ENCODE results near the gene AK5.
"Not testable (repeated sequence)": the region's sequence is repeated elsewhere in the genome, so short reads cannot be mapped to it uniquely, and the experiment has no call there.

The AK5 gene

DNA sequence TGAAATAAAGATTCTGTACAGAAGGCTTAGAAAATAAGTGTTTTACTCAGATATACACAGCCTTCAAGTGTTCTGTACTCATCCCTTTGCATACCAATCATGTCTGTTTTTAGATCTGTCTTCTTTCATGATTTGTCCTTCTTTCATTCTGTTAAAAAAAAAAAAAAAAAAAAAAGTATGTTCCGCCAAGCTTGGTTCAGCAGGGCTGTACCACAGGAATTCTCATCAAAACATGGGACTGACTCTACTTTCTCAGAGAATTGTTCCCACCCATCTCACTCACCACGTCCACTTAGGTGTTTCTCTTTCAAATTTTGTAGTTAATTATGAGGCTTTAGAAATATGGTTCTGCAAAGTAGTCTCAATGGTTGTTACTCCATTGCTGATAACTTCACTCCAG is 119.0 kb downstream of the AK5 start:
- DNase-seq (ENCODE audit: low read depth in 2 of 2) = no peak

DNA sequence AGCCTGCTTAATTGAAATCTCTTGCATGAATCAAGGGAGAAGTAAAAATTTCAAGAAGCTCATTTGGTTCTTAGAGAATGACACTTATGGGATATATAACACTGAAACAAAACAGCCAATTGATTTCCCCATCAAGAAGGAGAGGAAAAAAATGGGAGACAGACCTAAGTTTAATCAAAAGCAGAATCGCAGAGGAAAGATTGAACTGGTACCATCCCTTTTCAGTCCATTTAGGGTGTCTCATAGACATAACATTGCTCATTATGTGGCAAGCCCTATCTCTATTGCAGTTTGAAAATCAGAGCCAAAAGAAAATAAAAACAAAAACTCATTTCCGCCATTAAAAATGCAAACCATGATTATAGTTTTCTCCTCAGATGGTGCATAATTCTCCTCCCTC is 119.6 kb downstream of the AK5 start:
- no peak for DNase-seq (ENCODE audit: low read depth in 2 of 2)

DNA sequence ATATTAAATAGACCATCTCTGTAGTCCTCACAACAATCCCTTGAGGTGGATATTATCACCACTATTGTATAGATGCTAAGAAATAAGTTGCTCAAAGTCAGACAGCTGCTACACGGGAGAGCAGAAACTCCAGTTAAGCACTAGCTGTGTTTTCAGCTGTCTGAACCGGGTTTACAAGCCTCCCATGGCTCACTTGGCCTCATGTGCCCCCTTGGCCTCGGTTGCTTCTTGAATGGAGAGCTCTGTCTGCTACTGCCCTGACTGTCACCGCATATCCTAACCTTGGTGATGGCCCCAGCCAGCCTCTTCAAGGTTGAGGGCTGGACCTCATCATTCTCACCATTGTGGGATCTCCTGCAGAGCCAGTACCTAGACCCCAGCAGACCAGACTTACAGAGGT is 123.4 kb downstream of the AK5 start:
- no peak for DNase-seq (ENCODE audit: low read depth in 2 of 2)

GRCh38 chr1:77406661-77407060 is 124.8 kb downstream of the AK5 start:
- DNase-seq (ENCODE audit: low read depth in 2 of 2) = no peak

GRCh38 chr1:77407738-77408375 is 126.0 kb downstream of the AK5 start:
- no peak for DNase-seq (ENCODE audit: low read depth in 2 of 2)

- DNase-seq (ENCODE audit: low read depth in 2 of 2) = not testable (repeated sequence)
Observed at GRCh38 chr1:77408933-77409332, 127.1 kb downstream of the AK5 start.

DNA sequence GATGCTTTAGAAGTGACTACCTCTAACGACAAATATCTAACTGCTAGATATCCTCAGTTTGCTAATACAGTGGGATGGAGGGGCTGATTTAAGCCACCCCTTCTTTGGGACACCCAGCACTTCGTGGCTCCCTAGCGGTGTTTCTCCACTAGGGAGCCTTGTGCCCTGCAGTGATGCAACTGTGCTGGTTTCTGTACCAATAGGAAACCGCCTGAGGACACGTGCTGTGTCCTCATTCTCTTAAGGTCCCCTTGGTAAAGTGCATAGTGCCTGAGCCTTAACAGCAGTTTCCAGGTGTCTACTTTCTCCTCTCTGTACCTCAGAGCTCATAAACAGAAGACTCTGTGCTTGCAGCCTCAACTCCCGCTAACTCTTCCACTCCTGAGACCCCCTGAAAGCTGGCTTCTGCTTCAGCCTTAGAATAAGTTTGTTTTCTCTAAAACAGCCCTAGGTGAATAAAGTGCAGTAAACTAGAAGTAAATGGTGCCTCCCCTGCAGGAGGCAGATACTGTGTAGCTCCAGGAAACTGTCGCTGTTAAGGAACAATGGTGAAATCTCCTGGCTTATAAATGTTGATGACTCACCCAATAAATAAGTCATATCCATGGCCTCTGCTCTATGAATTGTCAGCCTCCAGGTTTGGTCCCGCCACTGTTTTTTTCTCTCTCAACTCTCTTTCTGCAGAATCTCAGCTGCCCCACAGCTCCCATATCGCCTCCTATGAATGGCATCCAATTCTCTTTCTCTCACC is 130.4 kb downstream of the AK5 start:
- DNase-seq (ENCODE audit: low read depth in 2 of 2) = no peak

GRCh38 chr1:77412820-77413530 is 131.2 kb downstream of the AK5 start:
- DNase-seq (ENCODE audit: low read depth in 2 of 2) = no peak

- no peak for DNase-seq (ENCODE audit: low read depth in 2 of 2)
Observed at GRCh38 chr1:77413541-77414335, 131.9 kb downstream of the AK5 start.

- no peak for DNase-seq (ENCODE audit: low read depth in 2 of 2)
Observed at GRCh38 chr1:77415579-77415978, 133.8 kb downstream of the AK5 start.

DNA sequence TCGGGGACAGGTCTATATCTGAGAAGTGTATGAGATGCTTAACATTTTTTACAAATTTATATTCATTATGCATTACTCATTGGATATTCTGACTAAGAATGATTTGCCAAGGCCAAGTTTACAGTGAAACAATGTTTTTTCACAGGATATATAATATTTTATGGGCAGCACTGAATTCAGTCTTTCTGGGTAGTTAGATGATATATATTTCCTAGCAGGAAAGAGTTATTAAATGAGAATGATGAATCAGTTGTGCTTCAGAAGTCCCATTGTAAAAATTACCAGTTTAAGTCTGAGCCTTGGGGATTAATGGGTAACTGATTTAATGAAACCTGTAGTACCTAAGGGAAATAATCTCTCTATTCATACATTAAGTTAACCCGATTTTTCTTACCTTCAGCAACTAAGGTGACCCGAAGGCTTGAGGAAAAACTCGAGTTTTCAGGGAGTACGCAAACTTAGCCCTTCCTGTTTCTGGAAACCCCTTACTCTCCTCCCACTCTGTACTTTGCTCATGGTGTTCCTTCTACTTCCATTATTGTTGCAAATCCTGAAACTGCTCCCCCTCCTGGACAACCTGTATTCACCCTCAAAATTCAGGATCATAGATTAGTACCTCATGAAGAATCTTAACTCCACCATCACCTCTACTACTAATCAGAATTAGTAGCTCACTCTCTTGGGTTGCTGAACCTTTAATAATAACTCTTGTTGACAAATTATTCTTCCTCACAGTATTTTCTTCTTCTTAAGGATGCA is 135.1 kb downstream of the AK5 start:
- DNase-seq (ENCODE audit: low read depth in 2 of 2) = no peak

GRCh38 chr1:77418055-77418454 is 136.2 kb downstream of the AK5 start:
- DNase-seq (ENCODE audit: low read depth in 2 of 2) = not testable (repeated sequence)

- DNase-seq (ENCODE audit: low read depth in 2 of 2) = no peak
Observed at GRCh38 chr1:77421504-77422233, 139.8 kb downstream of the AK5 start.

DNA sequence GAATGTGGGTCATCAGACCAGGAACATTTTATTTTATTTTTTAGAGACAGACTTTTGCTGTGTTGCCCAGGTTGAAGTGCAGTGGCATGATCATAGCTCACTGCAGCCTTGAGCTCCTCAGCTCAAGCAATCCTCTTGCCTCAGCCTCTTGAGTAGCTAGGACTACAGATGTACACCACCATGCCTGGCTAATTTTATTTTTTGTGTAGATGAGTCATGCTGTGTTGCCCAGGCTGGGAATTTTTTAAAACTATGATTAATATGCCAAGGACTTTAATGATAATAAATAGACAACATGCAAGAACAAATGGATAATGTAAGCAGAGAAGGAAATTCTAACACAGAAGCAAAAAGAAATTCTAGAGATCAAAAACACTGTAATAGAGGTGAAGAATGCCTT is 142.4 kb downstream of the AK5 start:
- no peak for DNase-seq (ENCODE audit: low read depth in 2 of 2)

DNA sequence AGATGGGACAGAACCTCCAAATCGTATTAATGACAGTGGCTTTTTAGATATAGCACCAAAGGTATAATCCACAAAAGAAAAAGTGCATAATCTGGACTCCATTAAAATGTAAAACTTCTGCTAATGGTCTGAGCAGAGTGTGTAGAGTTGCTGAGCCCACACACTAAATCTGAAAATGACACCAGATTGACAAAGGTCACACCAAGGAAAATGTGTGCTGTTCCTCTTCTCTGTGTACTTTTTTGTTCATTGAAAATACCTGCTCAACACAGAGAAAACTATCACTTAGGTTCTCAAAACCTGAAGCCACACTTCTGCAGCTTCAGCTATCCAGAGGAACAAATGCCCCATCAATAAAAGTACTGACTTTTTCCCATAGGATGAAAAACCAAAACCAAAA is 146.2 kb downstream of the AK5 start:
- DNase-seq (ENCODE audit: low read depth in 2 of 2) = no peak

- DNase-seq (ENCODE audit: low read depth in 2 of 2) = no peak
Observed at GRCh38 chr1:77430966-77431690, 149.3 kb downstream of the AK5 start.

GRCh38 chr1:77433934-77434333 is 152.1 kb downstream of the AK5 start:
- no peak for DNase-seq (ENCODE audit: low read depth in 2 of 2)

DNA sequence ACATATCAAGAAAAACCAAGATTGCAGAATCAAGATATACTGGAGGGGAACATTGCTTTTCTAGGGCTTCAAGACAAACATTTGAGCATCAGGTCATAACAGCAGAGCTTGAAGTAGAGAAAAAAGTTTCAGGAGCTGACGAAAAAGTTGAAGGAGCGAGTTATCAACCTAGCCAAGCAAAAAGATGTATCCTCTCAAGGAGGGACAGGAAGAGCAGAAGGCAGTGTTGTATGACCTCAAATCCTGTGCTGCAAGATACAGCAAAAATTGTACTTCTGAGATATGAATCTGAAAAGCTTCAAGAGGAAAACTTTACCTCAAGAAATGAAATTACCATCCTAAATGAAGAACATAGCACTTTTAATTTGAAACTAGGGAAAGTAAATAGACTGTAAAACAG is 153.1 kb downstream of the AK5 start:
- DNase-seq (ENCODE audit: low read depth in 2 of 2) = no peak

- DNase-seq (ENCODE audit: low read depth in 2 of 2) = no peak
Observed at GRCh38 chr1:77438236-77438913, 156.6 kb downstream of the AK5 start.
